ENCODE results near the gene PLVAP.
A peak's percentile ranks its signal among the peaks of the same experiment; 100 is the strongest.

The PLVAP gene, protein sequence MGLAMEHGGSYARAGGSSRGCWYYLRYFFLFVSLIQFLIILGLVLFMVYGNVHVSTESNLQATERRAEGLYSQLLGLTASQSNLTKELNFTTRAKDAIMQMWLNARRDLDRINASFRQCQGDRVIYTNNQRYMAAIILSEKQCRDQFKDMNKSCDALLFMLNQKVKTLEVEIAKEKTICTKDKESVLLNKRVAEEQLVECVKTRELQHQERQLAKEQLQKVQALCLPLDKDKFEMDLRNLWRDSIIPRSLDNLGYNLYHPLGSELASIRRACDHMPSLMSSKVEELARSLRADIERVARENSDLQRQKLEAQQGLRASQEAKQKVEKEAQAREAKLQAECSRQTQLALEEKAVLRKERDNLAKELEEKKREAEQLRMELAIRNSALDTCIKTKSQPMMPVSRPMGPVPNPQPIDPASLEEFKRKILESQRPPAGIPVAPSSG

DNA sequence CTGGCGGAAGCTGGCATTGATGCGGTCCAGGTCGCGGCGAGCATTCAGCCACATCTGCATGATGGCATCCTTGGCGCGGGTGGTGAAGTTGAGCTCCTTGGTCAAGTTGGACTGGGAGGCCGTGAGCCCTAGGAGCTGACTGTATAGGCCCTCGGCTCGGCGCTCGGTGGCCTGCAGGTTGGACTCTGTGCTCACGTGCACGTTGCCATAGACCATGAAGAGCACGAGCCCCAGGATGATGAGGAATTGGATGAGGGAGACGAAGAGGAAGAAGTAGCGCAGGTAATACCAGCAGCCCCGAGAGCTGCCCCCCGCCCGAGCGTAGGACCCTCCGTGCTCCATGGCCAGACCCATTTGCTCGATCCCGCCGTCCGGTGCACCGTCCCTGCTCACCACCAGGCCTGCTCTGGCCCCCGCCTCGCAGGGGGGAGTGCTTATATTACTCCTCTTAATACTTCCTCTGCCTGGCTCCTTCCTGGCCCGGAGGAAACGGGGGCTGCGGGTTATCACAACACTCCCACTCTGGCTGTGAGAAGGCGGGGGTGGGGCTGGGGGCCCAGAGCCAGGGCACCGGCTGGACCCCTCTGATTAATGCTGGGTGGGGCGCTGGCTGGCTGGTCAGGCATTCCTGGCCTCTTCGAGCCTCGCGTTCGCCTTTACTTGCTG, at the start of gene PLVAP:
TSS of gene PLVAP (minus strand) at position 408 of the 666 bp plus-strand sequence. CDS start at position 354, 54 bp downstream.
- DNase-seq (ENCODE audit: low read depth) = no peak
- no peak within 1 kb of the TSS for H3K4me3 ChIP-seq (ENCODE audit: low read depth, low read length)

DNA sequence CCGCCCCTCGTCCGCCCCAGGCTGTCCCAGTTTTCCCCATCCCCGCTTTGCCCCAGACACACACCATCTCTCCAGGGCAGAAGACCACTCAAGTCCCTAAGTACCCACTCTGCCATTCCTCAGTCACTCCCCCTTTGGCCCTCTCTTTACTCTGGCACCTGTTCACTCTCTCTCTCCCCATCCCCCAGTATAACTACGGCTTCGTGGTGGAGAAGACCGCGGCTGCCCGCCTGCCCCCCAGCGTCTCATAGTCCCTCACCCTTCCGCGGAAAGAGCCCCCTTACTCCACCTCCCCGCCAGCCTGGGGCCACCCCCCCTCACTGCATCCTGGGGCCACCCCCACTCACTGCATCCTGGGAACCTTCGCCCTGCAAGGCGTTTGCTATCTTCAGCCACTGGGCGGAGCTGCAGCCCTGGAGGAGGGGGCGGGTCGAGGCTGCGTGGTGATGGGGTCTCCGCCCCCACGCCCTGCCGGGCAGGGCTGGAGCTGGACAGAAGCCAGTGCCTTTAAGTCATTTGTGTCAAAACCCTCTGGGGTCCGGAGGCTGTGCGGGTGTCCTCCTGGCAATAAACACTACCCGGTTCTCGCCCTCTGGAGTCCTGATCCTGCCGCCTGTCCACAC, 47.7 kb upstream of the PLVAP start:
- DNase-seq (ENCODE audit: low read depth) = no peak
- no peak overlapping the region for H3K4me3 ChIP-seq (ENCODE audit: low read depth, low read length)

DNA sequence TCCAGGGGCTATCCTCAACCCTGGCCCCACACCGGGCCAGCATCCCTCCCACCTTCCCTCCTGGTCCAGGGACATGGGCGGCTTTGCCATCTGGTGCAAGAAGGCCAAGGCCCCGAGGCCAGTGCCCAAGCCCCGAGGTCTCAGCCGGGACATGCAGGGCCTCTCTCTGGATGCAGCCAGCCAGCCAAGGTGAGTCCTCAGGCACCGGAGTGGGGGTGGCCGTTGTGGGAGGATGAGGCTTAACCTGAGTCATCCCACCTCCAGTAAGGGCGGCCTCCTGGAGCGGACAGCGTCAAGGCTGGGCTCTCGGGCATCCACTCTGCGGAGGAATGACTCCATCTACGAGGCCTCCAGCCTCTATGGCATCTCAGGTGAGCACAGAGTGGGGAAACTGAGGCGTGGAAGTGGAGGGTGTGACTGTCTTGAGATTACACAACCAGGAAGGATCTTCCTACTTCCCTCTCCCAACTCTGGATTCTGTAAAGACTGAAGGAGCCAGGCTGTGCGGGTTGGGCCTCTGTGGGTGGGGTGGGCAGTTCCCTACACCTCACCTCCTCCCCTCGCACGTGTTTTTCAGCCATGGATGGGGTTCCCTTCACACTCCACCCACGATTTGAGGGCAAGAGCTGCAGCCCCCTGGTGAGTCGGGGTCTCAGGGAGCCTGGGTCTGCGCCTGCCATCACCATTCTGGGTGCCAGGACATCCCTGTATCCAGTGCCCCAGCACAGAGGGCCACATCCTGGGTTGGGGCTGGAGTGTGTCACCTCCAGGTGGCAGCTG, 46.5 kb upstream of the PLVAP start:
- H3K4me3 ChIP-seq (ENCODE audit: low read depth, low read length) = no peak overlapping the region
- DNase-seq (ENCODE audit: low read depth) = no peak

DNA sequence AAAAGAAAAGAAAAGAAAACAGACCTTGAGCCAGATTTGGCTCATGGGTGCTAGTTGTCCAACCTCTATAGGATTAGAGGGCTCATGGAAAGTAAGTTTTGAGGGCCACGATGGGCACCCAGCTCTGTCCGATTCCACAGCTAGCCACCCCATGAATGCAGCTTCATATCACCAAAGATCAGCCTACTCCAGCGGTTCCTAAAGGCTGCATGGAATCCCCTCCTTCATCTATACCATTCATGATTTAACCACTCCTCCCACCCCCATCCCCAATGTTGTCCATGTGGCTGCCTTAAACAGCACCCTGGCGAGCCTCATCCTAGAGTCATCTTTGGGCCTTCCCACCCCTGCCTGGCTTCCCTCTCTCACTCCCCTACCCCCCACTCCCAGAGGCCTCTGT, 44.8 kb upstream of the PLVAP start:
- H3K4me3 ChIP-seq (ENCODE audit: low read depth, low read length) = no peak overlapping the region
- DNase-seq (ENCODE audit: low read depth) = no peak

DNA sequence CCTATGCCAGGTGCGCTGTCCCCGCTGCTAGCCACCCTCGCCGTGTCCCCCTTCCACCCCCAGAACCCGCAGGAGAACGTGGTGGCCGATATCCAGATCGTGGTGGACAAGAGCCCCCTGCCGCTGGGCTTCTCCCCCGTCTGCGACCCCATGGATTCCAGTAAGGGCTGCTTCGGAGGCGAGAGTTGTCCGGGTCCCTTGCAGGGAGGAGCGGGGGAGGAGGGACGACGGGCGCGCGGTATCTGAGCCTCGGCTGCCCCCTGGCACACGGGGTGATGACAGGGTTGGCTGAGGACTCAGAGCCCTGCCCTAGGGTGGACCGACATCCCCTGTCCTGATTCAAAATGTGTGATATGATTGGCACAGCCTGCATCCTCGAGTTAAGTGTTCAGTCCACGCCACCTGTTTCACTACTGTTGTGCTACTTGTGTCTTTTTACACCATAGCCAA, 43.4 kb upstream of the PLVAP start:
- no peak for DNase-seq (ENCODE audit: low read depth)
- peak overlapping the region; percentile 76 for H3K4me3 ChIP-seq (ENCODE audit: low read depth, low read length)

DNA sequence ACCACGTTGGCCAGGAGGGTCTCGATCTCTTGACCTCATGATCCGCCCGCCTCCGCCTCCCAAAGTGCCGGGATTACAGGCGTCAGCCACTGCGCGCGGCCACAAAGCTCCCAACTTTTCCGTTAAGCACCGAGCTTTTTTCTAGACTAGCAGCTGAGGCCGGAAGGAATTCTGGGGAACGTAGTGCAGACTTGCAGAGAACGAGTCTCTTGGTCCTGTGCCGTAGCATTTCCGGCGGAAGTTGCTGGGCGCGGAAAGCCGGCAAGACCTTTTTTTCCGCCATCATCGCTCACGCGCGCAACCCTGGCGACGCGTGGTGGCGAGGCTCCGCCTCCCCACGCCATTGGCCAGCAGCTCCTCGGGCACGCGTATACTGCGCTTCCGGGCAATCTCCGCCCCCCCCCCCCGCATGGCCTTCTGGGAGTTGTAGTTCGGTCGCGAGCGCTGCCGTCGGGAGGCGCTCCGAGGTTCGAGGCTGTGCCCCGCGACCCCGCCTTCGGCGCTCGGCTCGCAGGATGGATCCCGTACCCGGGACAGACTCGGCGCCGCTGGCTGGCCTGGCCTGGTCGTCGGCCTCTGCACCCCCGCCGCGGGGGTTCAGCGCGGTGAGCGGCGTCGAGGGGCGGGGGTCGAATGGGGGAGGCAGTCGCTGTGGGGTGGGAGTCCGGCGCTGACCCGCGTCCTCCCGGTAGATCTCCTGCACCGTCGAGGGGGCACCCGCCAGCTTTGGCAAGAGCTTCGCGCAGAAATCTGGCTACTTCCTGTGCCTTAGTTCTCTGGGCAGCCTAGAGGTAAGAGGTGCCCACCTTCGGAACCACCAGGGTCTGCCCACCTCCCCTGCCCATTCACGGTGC, 42.7 kb upstream of the PLVAP start, which contains the start of gene MVB12A:
TSS of gene MVB12A (plus strand) at position 427 of the 854 bp plus-strand sequence. CDS start at position 516, 89 bp downstream.
- DNase-seq (ENCODE audit: low read depth) = peak; percentile 98
- peak within 1 kb of the TSS; percentile 76 for H3K4me3 ChIP-seq (ENCODE audit: low read depth, low read length)

DNA sequence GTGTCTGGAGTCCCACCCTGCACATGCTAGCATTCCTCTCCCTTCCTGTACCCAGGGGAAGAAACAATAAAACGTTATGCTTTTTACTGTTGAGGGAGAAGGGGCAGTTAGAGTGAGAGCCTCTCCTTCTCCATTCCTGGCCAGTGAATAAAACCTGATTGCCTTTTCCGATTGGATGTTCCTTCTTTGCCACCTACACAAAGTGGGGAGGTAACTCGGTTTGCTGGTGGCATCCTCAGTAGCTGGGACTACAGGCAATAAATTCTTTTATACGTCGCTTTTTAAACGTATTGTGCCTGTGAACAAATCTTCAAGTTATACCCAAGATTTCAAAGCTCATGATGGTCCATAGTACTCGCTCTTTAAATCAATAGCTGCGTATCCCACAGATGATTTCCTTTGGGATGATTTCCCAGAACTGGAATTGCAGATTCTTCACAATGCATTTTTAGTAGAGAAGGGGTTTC, 42.0 kb upstream of the PLVAP start:
- DNase-seq (ENCODE audit: low read depth) = no peak
- H3K4me3 ChIP-seq (ENCODE audit: low read depth, low read length) = peak overlapping the region; percentile 76

DNA sequence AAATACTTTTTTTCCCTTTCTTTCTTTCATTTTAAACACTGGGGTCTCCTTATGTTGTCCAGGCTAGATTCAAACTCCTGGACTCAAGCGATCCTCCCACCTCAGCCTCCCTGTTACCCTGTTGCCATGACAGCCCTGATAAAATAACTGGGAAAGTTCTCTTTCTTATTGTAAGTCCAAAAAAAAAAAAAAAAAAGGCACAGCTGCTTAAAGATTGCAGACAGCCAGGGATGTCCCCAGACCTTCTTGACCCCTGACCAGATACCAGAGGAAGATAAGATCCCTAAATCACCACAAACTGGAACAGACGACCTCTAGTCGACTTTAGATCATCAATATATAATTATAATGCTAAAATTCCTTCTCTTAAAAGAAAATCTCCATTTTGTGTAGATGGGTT, 41.6 kb upstream of the PLVAP start:
- H3K4me3 ChIP-seq (ENCODE audit: low read depth, low read length) = no peak overlapping the region
- DNase-seq (ENCODE audit: low read depth) = no peak

DNA sequence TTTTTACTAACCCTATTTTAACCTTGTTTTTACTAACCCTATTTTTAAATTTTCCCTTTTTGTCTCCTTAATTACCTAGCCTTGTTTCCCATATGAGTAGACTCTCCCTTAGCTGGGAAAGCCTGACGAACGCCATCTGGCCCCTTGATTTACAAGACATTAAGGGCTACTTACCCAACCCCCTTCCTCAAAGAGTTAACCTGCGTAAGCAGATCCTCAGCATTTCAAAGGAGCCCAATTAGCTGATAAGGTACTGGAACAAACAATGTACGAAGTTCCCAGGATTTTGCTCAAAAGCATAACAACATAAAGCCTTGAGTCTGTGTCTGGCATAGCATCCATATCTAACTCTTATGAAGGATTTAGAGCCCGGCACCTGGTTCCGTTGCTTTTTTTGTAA, 38.0 kb upstream of the PLVAP start:
- H3K4me3 ChIP-seq (ENCODE audit: low read depth, low read length) = no peak overlapping the region
- DNase-seq (ENCODE audit: low read depth) = no peak

DNA sequence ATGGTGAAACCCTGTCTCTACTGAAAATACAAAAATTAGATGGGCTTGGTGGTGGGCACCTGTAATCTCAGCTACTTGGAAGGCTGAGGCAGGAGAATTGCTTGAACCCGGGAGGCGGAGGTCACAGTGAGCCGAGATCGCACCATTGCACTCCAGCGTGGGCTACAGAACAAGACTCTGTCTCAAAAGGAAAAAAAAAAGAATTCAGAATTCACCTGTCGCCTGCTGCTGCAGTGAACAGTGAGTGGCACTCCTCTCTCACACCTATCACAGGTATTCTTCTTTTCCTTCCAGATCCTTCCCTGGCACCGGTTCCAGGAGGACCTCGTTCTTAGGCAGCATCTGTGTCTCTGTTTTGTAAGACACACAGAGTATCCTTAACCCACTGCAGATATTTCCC, 37.0 kb upstream of the PLVAP start:
- DNase-seq (ENCODE audit: low read depth) = no peak
- no peak overlapping the region for H3K4me3 ChIP-seq (ENCODE audit: low read depth, low read length)

DNA sequence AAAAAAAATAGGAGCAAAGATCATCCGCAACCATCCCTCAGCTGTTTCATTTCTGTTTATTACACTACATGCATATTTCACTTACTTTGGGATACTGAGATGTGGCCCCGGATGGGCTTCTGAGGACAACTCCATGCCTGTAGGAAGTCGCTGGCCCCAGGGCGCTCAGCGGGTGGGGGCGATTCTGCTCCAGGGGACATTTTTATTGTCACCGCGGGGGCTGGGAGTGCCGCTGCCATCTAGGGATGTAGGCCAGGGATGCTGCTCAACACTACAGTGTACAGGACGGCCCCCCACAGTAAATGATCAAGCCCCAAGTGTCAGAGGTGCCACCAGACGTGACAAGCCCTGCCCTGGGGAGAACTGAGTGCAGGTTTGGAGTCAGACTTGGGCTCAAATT, 34.7 kb upstream of the PLVAP start:
- no peak overlapping the region for H3K4me3 ChIP-seq (ENCODE audit: low read depth, low read length)
- no peak for DNase-seq (ENCODE audit: low read depth)

DNA sequence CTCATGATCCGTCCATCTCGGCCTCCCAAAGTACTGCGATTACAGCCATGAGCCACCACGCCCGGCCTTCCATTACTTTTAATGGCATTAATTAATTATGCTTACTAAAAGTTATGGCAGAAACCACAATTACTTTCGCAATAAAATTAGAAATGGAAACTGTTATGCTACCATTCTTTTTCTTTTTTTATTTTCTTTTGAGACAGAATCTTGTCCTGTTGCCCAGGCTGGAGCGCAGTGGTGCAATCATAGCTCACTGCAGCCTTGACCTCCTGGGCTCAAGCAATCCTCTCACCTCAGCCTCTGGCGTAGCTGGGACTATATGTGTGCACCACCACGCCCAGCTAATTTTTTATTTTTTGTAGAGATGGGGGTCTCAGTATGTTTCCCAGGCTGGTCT, 32.8 kb upstream of the PLVAP start:
- DNase-seq (ENCODE audit: low read depth) = no peak
- H3K4me3 ChIP-seq (ENCODE audit: low read depth, low read length) = no peak overlapping the region

DNA sequence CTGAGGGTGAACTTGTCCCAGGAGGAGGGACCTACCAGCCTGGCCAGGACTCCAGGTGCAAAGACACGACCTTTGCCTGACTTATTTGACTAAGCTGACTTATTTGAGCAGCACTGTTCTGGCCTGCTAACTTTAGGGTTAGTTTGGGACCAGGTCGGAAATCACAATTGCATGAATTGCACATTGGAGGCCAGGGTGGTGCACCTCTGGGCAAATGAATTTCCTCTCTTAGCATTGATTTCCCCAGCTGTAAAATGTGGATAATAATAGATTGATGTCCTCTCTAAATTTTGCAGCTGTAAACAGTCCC, 29.7 kb upstream of the PLVAP start:
- H3K4me3 ChIP-seq (ENCODE audit: low read depth, low read length) = no peak overlapping the region

DNA sequence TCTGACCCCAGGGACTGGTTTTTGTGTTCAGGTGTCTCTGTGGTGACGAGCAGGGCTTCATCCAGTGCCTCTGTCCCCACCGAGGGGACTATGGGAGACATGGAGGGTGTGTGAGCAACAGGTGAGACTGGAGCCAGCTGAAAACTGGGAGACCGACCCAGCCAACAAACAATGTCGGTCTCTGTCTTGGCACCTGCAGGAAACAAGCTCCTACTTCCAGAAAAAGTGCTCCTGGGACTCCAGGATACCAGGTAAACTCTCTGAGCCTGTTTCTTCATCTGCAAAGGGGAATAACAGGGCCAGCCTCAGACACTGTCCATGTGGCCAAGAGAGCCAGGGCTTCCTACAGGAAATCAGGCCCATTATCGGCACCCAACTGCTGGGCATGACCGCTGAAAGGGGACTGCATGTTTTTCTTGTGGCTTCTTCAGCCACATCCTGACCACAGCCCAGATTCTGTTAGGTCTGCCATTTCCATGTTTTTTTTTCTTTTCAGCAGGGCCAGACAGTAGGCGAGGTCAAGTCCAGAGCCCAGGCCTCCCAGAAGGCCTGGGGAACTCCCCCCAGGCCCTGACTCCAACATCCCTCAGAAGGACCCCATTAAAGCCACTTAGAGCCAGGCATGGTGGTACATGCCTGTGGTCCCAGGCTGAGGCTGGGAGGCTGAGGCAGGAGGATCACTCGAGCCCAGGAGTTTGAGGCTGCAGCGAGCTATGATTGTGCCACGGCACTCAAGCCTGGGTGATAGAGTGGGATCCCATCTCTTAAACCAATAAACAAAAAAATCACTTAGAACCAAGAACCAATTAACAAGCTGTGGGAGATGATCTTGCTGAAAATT, 29.1 kb upstream of the PLVAP start:
- DNase-seq (ENCODE audit: low read depth) = peak; percentile 10
- H3K4me3 ChIP-seq (ENCODE audit: low read depth, low read length) = no peak overlapping the region

More for the DNA sequence above, 29.7 kb upstream of the PLVAP start:
- no peak for DNase-seq (ENCODE audit: low read depth)

DNA sequence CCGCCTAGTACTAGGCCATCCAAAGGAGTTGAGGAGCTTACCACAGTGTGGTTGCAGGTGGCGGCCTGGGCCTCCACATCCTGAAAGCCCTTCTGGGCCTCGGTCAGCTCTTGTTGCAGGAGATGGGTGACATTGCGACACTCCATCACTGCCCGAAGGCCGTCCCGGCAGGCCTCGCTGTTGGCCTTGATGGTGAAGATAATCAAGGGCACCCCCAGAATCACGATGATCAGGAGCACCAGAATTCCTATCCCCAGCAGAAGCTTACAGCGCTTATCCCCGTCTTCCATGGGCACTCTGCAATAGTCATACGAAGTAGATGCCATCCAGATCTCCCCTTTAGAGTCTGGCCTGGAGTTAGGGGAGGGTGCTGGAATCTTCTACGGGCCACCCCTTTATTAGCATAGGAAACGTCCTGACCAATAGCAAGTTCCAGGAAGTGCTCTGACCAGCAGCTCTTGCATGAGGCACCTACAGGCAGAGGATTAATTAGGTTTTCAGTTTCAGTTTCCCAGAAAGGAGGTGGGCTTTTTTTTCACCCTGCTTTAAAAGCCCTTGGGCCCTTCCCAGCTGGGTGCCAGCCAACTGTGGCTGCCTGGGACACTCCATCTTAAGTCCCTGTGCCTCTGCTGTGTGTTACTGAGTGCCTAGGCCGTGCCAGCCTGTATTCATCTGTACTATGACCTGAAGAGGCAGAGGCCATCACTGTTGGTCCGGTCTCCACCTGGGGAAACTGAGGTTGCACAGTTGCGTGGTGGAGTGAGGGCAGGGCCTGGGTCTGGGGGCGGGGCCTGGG, 28.3 kb upstream of the PLVAP start, which contains the start of gene BST2:
TSS of gene BST2 (minus strand) at position 381 of the 796 bp plus-strand sequence. CDS start at position 326, 55 bp downstream.
- no peak for DNase-seq (ENCODE audit: low read depth)
- no peak within 1 kb of the TSS for H3K4me3 ChIP-seq (ENCODE audit: low read depth, low read length)

DNA sequence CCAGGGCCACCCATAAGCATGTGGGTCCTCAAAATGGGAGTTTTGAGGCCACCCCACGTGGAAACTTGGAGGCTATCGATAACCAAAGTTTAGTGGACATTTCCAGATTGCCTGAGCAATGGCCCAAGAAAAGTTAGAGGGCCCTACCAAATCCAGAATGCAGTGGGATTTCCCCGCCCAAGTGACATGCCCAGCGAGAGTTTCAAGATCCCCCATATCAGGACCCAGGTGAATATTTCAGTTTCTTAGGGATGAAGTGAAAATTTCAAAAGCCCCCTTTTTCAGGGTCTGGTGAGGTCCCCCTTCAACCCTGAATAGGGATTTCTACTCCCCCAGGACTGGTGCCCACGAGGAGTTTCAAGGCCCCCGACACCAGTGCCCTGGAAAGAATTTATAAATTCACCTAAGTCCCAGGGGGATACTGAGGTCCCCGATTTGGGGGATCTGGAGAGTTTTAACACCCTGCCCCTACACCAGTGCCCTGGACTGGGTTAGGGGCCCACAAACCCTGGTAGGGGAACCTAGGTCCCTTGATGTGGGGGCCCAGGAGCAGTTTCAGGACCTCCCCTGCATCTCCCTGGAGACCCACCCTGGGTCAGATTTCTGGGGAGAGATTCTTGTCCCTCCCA, 27.6 kb upstream of the PLVAP start:
- H3K4me3 ChIP-seq (ENCODE audit: low read depth, low read length) = no peak overlapping the region
- DNase-seq (ENCODE audit: low read depth) = no peak

DNA sequence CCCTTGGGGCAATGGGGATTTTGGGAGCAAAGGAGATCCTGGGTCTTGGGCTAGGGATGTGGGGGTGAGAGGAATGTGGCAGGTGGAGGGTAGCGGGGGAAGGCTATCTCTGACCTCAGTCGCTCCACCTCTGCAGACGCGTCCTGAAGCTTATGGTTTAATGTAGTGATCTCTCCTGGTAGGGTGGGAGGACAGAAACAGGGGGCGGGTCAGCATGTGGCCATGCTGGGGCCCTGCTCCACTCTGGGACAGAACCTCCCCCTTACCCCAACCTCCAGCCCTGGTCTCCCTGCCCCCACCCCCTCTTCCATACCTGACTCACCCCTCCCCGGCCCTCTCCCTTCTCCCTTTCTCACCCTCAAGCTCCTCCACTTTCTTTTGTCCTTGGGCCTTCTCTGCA, 26.9 kb upstream of the PLVAP start:
- H3K4me3 ChIP-seq (ENCODE audit: low read depth, low read length) = no peak overlapping the region
- no peak for DNase-seq (ENCODE audit: low read depth)
